ENCODE results near the gene NOSIP.

Gene NOSIP

GRCh38 chr19:49580264-49581006 lies at the start of gene NOSIP:
Gene NOSIP, minus strand, starts transcription at chr19:49580556. Its CDS starts 19,865 bp downstream, at chr19:49560691.
- no peak for TF ChIP-seq GATA2 (IDR thresholded peaks at IDR 0.05; ENCODE audit: low read depth, low read length)
- no peak for TF ChIP-seq GATA3 (IDR thresholded peaks at IDR 0.05; ENCODE audit: low read depth, low read length)

DNA sequence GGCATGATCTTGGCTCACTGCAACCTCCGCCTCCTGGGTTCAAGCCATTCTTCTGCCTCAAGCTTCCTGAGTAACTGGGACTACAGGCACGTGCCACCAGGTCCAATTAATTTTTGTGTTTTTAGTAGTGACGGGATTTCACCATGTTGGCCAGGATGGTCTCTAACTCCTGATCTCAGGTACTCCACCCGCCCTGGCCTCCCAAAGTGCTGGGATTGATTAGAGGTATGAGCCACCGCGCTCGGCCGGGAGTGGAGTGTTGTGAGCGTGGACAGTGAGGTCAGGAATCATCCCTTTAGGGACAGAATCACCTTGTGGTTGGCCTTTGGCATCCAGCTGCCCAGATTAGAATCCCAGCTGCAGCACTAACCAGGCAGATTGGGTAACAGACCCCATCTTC lies 49.3 kb upstream of the NOSIP start:
- TF ChIP-seq GATA2 (IDR thresholded peaks at IDR 0.05; ENCODE audit: low read depth, low read length) (no peak), GATA3 (IDR thresholded peaks at IDR 0.05; ENCODE audit: low read depth, low read length) (no peak)

- TF ChIP-seq GATA2 (IDR thresholded peaks at IDR 0.05; ENCODE audit: low read depth, low read length), result no peak
- no peak for TF ChIP-seq GATA3 (IDR thresholded peaks at IDR 0.05; ENCODE audit: low read depth, low read length)
These were observed 45.9 kb upstream of the NOSIP start for GRCh38 chr19:49626226-49626625.

DNA sequence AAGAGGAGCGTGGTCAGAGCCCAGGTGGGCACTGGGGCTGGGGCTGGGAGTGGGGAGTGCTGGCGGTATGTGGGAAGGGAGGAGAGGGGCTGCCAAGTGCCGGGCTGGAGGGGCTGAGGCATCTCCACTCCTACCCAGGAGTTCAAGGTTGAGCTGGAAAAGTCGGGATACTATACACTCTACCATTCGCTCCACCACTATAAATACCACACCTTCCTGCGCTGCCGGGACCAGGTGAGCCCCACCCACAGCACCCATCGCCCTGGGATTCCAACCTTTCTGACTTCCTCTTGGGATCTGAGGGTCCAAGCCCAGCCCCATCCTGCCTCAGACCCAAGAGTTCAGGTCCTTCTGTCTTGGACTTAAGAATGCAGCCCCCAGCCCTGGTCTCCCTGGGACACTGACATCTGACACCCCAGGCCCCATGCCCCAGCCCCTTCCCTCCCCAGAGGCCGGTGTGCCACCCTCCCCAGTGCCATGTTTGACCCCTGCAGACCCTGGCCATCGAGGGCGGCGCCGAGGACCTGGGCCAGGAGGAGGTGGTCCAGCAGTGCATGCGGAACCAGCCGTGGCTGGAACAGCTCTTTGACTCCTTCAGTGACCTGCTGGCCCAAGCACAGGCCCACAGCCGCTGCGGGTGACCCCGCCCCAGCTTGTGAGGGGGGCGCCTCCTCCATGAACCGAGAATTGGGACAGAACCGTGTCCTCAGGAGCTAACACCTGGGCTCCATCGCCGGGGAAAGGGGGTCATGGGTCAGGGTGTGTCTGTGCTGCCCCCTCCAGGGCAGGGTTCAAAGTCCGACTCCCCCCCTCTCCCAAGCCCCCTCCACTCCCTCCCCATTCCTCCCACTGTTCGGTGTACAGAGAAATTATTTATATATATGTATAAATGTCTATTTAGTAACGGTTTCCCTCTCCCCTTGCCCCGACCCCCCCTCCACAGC lies 44.9 kb upstream of the NOSIP start:
- TF ChIP-seq GATA3 (IDR thresholded peaks at IDR 0.05; ENCODE audit: low read depth, low read length) (no peak), GATA2 (IDR thresholded peaks at IDR 0.05; ENCODE audit: low read depth, low read length) (no peak)

GRCh38 chr19:49616945-49617344 lies 36.6 kb upstream of the NOSIP start:
- no peak for TF ChIP-seq GATA2 (IDR thresholded peaks at IDR 0.05; ENCODE audit: low read depth, low read length)
- TF ChIP-seq GATA3 (IDR thresholded peaks at IDR 0.05; ENCODE audit: low read depth, low read length), result no peak

GRCh38 chr19:49616532-49616931 lies 36.2 kb upstream of the NOSIP start:
- TF ChIP-seq GATA3 (IDR thresholded peaks at IDR 0.05; ENCODE audit: low read depth, low read length), result no peak
- no peak for TF ChIP-seq GATA2 (IDR thresholded peaks at IDR 0.05; ENCODE audit: low read depth, low read length)

GRCh38 chr19:49615861-49616260 lies 35.5 kb upstream of the NOSIP start:
- TF ChIP-seq GATA2 (IDR thresholded peaks at IDR 0.05; ENCODE audit: low read depth, low read length), result no peak
- no peak for TF ChIP-seq GATA3 (IDR thresholded peaks at IDR 0.05; ENCODE audit: low read depth, low read length)

DNA sequence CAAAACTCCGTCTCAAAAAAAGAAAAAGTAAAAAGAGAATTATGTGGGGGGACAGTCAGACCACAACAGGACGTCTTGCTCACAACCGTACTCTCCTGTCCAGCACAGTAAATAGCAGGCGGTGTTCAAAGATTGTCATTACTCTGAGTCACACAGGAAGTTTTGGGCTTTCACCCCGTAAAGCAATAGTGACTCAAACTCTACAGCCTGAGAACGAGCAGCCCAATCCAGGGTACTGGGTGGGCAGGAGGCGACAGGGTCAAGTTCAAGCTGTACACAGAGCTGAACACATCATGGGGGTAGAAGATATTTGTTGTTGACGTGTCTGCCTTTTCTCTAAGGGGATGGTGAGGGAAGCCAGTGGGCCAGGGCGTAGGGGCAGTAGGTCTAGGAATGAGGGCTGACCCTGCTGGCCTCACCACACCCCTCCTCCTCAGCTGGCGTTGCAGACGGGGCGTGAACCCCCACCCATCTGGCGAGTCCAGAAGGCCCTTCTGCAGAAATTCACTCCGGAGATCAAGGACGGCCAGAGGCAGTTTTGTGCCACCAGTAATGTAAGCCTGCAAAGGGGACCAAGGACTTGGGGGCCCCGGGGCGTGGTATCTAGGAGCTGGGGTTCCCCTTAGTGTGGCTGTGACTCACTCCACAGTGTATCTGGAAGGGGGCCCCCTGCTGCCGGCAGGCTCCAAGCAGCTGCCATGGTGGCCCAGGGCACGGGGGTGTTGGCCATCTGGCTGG lies 33.9 kb upstream of the NOSIP start:
- TF ChIP-seq GATA3 (IDR thresholded peaks at IDR 0.05; ENCODE audit: low read depth, low read length) (no peak), GATA2 (IDR thresholded peaks at IDR 0.05; ENCODE audit: low read depth, low read length) (no peak)

DNA sequence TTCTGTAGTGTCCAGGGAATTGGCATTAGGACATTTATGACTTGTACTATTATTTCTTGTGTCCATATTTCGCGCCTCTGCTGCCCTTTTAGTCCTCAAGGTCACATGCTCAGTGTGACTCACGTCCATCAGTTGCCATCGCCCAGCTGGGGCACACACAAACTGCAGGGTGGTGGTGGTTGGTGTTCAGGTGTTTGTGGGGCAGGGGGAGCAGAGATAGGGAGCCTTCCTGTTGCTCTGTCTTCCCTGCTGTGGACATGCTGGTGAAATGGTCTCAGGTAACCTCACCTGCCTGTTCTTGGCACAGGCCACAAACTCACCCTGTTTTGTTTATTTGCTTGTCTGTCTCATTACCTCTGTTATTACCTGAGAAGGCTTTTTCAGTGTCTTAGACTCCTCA lies 33.0 kb upstream of the NOSIP start:
- TF ChIP-seq GATA2 (IDR thresholded peaks at IDR 0.05; ENCODE audit: low read depth, low read length), result no peak
- no peak for TF ChIP-seq GATA3 (IDR thresholded peaks at IDR 0.05; ENCODE audit: low read depth, low read length)

DNA sequence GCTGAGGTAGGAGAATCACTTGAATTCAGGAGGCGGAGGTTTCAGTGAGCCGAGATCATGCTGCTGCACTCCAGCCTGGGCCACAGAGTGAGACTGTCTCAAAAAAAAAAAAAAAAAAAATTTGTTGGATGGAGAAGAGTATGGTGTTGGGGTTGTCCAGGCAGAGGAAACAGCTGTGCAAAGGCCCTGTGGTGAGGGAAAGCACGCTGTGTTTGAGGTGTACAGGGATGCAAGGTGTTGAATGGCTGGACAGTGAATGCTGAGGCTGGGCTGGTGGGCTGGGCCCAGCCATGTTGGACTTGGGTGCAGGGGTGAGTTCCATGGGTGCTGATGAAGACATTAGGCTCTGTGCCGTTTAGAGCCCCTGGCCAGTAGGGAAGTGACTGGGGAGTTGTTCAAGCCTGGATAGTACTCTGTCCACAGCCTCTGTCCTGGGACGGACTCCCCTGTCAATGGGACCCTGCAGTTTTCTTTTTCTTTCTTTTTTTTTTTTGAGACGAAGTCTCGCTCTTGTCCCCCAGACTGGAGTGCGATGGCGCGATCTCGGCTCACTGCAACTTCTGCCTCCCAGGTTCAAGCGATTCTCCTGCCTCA lies 29.2 kb upstream of the NOSIP start:
- TF ChIP-seq GATA2 (IDR thresholded peaks at IDR 0.05; ENCODE audit: low read depth, low read length), result no peak
- no peak for TF ChIP-seq GATA3 (IDR thresholded peaks at IDR 0.05; ENCODE audit: low read depth, low read length)

GRCh38 chr19:49605605-49606004 lies 25.2 kb upstream of the NOSIP start:
- no peak for TF ChIP-seq GATA2 (IDR thresholded peaks at IDR 0.05; ENCODE audit: low read depth, low read length)
- TF ChIP-seq GATA3 (IDR thresholded peaks at IDR 0.05; ENCODE audit: low read depth, low read length), result no peak

DNA sequence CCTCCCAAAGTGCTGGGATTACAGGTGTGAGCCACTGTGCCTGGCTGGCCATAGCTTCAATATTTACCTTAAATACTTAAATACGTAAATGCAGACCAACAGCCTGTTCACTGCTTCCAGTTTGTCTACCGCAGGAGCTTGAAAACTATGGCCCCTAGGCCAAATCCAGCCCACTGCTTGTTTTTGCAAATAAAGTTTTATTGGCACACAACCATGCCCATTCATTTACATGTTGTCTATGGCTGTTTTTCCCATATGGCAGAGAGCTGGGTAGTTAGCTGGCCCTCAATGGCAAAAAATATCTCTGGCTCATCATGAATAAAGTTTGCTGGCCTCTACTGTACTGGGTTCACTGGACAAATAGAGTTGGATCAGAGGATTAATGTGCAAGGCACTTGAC lies 22.4 kb upstream of the NOSIP start:
- TF ChIP-seq GATA3 (IDR thresholded peaks at IDR 0.05; ENCODE audit: low read depth, low read length), result no peak
- TF ChIP-seq GATA2 (IDR thresholded peaks at IDR 0.05; ENCODE audit: low read depth, low read length), result no peak

DNA sequence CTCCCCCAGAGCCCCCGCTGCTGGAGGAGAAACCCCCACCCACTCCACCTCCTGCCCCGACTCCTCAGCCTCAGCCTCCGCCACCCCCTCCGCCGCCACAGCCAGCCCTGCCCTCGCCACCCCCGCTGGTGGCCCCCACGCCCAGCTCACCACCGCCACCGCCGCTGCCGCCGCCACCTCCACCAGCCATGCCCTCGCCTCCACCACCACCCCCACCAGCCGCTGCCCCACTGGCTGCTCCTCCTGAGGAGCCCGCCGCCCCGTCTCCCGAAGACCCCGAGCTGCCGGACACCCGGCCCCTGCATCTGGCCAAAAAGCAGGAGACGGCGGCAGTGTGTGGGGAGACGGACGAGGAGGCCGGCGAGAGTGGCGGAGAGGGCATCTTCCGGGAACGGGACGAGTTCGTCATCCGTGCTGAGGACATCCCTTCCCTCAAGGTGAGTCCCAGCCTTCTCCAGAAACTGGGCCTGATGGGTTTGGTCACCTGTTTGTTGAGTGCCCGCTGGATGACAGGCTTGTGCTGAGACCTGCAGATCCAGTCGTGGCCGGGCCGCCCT lies 21.2 kb upstream of the NOSIP start:
- no peak for TF ChIP-seq GATA2 (IDR thresholded peaks at IDR 0.05; ENCODE audit: low read depth, low read length)
- TF ChIP-seq GATA3 (IDR thresholded peaks at IDR 0.05; ENCODE audit: low read depth, low read length), result no peak

Measured in SH-SY5Y (cell line).